Hepatocyte (in vitro differentiated cells): ENCODE results near the gene PLD5. TPM values are rescaled to one million over a fixed set of nuclear protein-coding genes. Genes with fewer than 3 reads are reported as not detected.
A peak's percentile ranks its signal among the peaks of the same experiment; 100 is the strongest.

ENCODE experiments used
- DNase-seq: peaks from one replicate; pipeline ENCODE4 v3.0.0-alpha.2; 2016; ENCODE audit warnings: low spot score
- H2AFZ ChIP-seq: fragments of 200-600 bp; sonication (generic); 2 replicates; pipeline ENCODE4 v1.6.0; 2016; ENCODE audit warnings: antibody characterized with exemption, mild to moderate bottlenecking
- H3K27ac ChIP-seq: fragments of 200-600 bp; sonication (generic); 2 replicates; pipeline ENCODE4 v1.5.1; 2016; ENCODE audit warnings: mild to moderate bottlenecking
- H3K27me3 ChIP-seq: fragments of 200-600 bp; sonication (generic); 2 replicates; pipeline ENCODE4 v1.6.1; 2016
- H3K36me3 ChIP-seq: fragments of 200-600 bp; sonication (generic); replicated peaks from 2 replicates; pipeline ENCODE4 v1.5.1; 2016; ENCODE audit warnings: low read depth; ENCODE audit not compliant: insufficient read depth
- H3K4me1 ChIP-seq: fragments of 200-600 bp; sonication (generic); 2 replicates; pipeline ENCODE4 v1.5.1; 2016; ENCODE audit warnings: mild to moderate bottlenecking, moderate library complexity; ENCODE audit not compliant: insufficient read depth
- H3K4me2 ChIP-seq: fragments of 200-600 bp; sonication (generic); 2 replicates; pipeline ENCODE4 v1.6.0; 2016
- H3K4me3 ChIP-seq: fragments of 200-600 bp; sonication (generic); 2 replicates; pipeline ENCODE4 v1.5.1; 2016; ENCODE audit warnings: mild to moderate bottlenecking
- H3K79me2 ChIP-seq: fragments of 200-600 bp; sonication (generic); 2 replicates; pipeline ENCODE4 v1.6.0; 2017; ENCODE audit warnings: mild to moderate bottlenecking
- H3K9me2 ChIP-seq: fragments of 200-600 bp; sonication (generic); replicated peaks from 2 replicates; pipeline ENCODE4 v1.6.0; 2017; ENCODE audit warnings: mild to moderate bottlenecking; ENCODE audit not compliant: insufficient read depth
- H3K9me3 ChIP-seq: fragments of 200-600 bp; sonication (generic); 2 replicates; pipeline ENCODE4 v1.5.1; 2016; ENCODE audit warnings: low read depth, mild to moderate bottlenecking
- H4K20me1 ChIP-seq: fragments of 200-600 bp; sonication (generic); 2 replicates; pipeline ENCODE4 v1.6.0; 2016; ENCODE audit warnings: mild to moderate bottlenecking; ENCODE audit not compliant: insufficient read depth, poor library complexity, severe bottlenecking
- EZH2 ChIP-seq: fragments of 200-600 bp; sonication (generic); IDR thresholded peaks from 2 replicates; pipeline ENCODE4 v1.6.1; 2016; ENCODE audit warnings: antibody characterized with exemption, mild to moderate bottlenecking, borderline replicate concordance
- EZH2phosphoT487 ChIP-seq: fragments of 200-600 bp; sonication (generic); IDR thresholded peaks from one replicate; pipeline ENCODE4 v1.6.1; 2018; ENCODE audit warnings: antibody characterized with exemption, mild to moderate bottlenecking, low read depth, moderate library complexity; ENCODE audit not compliant: unreplicated experiment, severe bottlenecking
- WGBS: methylation state at CpG from one replicate; pipeline ENCODE4 v1.1.6; 2016; ENCODE audit warnings: low lambda C conversion rate; ENCODE audit errors: missing lambda C conversion rate; 5-methylcytosine and 5-hydroxymethylcytosine counted together
- polyA plus RNA-seq: library from polyadenylated mRNA; unstranded; fragments of >200 nt; fragmentation: Nextera tagmentation; extraction: Ambion mirVana; gene quantifications from 2 replicates; pipeline ENCODE4 v1.2.1, GENCODE V29; 2016
- total RNA-seq: library from RNA; depleted of rRNA; stranded (reverse); fragments of >200 nt; gene quantifications from 2 replicates; pipeline ENCODE4 v1.2.3, GENCODE V29; 2014
- TF ChIP-seq, protein P1 (sequence below): fragments of 200-600 bp; sonication (generic); IDR thresholded peaks from 2 replicates; pipeline ENCODE4 v1.5.1; 2016; ENCODE audit warnings: antibody characterized with exemption, mild to moderate bottlenecking; ENCODE audit not compliant: poor library complexity

PLD5 gene
- total and polyA plus RNA-seq, 2 experiments from 2014 or later = 0.33 to 0.58 TPM

- Histone ChIP-seq H3K4me1 (peaks cover 13% of the 10 kb centered on the region), H3K27me3 (peaks cover 70% of the 10 kb centered on the region), H3K4me2 (peak overlapping the region; percentile 99), H2AFZ (no peak overlapping the region), H3K9me2 (no peaks in the 10 kb centered on the region), H4K20me1 (no peaks in the 10 kb centered on the region), H3K36me3 (no peaks in the 10 kb centered on the region), H3K9me3 (no peaks in the 10 kb centered on the region), H3K79me2 (no peaks in the 10 kb centered on the region), H3K27ac (no peak overlapping the region), H3K4me3 (no peak overlapping the region)
- 4% methylated on average over 26 of the region's 26 CpGs for WGBS
- TF ChIP-seq EZH2 = peak; percentile 12
- TF ChIP-seq, protein P1, sequence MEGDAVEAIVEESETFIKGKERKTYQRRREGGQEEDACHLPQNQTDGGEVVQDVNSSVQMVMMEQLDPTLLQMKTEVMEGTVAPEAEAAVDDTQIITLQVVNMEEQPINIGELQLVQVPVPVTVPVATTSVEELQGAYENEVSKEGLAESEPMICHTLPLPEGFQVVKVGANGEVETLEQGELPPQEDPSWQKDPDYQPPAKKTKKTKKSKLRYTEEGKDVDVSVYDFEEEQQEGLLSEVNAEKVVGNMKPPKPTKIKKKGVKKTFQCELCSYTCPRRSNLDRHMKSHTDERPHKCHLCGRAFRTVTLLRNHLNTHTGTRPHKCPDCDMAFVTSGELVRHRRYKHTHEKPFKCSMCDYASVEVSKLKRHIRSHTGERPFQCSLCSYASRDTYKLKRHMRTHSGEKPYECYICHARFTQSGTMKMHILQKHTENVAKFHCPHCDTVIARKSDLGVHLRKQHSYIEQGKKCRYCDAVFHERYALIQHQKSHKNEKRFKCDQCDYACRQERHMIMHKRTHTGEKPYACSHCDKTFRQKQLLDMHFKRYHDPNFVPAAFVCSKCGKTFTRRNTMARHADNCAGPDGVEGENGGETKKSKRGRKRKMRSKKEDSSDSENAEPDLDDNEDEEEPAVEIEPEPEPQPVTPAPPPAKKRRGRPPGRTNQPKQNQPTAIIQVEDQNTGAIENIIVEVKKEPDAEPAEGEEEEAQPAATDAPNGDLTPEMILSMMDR = no peak
- no peak for DNase-seq
These were observed 1.3 kb downstream of the PLD5 start for GRCh38 chr1:242522996-242523718.

- no peaks in the 10 kb centered on the region for H3K9me2 ChIP-seq
- no peaks in the 10 kb centered on the region for H3K9me3 ChIP-seq
- DNase-seq = no peak
- peaks cover 13% of the 10 kb centered on the region for H3K4me1 ChIP-seq
- H3K27ac ChIP-seq = no peak overlapping the region
- H3K36me3 ChIP-seq = no peaks in the 10 kb centered on the region
- no peaks in the 10 kb centered on the region for H4K20me1 ChIP-seq
- TF ChIP-seq, protein P1 = no peak
- no peak for TF ChIP-seq EZH2phosphoT487
- no peak for TF ChIP-seq EZH2
- H2AFZ ChIP-seq = no peak overlapping the region
- 66% methylated on average over 6 of the region's 6 CpGs for WGBS
- H3K79me2 ChIP-seq = no peaks in the 10 kb centered on the region
- no peak overlapping the region for H3K4me3 ChIP-seq
- peaks cover 64% of the 10 kb centered on the region for H3K27me3 ChIP-seq
- H3K4me2 ChIP-seq = no peak overlapping the region
These were observed 2.1 kb downstream of the PLD5 start for GRCh38 chr1:242522304-242522945.

DNA sequence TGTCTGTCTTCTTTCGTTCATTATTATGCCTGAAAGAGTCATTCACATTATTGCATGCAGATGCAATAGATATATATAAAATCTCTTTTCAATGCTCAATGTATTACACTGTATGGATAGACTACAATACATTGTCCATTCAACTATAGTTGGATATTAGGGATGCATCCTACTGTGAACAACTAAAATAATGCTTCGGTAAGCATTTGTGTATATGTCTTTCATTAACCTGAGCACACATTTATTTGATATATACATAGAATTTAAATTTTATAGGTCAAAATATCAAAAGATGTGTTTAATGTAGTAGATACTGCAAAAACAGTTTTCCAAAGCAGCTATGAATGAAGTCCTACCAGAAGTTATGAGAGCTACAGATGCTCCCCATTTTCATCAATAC is 8.9 kb downstream of the PLD5 start:
- Histone ChIP-seq H3K9me2 (no peaks in the 10 kb centered on the region), H3K36me3 (no peaks in the 10 kb centered on the region), H3K4me2 (no peak overlapping the region), H3K4me1 (no peaks in the 10 kb centered on the region), H3K79me2 (no peaks in the 10 kb centered on the region), H2AFZ (no peak overlapping the region), H3K27ac (no peak overlapping the region), H3K27me3 (peaks cover 12% of the 10 kb centered on the region), H4K20me1 (no peaks in the 10 kb centered on the region), H3K9me3 (no peaks in the 10 kb centered on the region), H3K4me3 (no peak overlapping the region)
- TF ChIP-seq, protein P1 = no peak
- no peak for TF ChIP-seq EZH2
- TF ChIP-seq EZH2phosphoT487 = no peak
- DNase-seq = no peak
- whole genome bisulfite sequencing = 87% methylated on average over 2 of the region's 2 CpGs
